G401 (cell line): Measurements from ENCODE around the gene CLIC6. TPM values are rescaled to one million over a fixed set of nuclear protein-coding genes. Genes with fewer than 3 reads are reported as not detected.

ENCODE experiments used
- DNase-seq: peaks from one replicate; pipeline ENCODE4 v3.0.0-alpha.2; 2015; ENCODE audit warnings: low spot score
- in situ Hi-C: cut with HindIII; loops from 2 replicates; pipeline ENCODE4 v1.10.0; 2016; ENCODE audit warnings: low sequenced_read_pairs, mixed read lengths
- total RNA-seq: library from RNA; depleted of rRNA; stranded (reverse); fragments of >200 nt; shearing (Covaris generic); gene quantifications from 2 replicates; pipeline ENCODE4 v1.2.3, GENCODE V29; 2014; rRNA removed

CLIC6 gene
- total RNA-seq: not detected in 2 replicates

GRCh38 chr21:34668803-34669148, at the start of gene CLIC6:
Gene CLIC6 (plus strand): TSS chr21:34668994. CDS start chr21:34669389, 395 bp downstream.
- in situ Hi-C loops: no loop called here
- no peak for DNase-seq

GRCh38 chr21:34619841-34620665, 48.7 kb upstream of the CLIC6 start:
- in situ Hi-C loops: no loop called here
- DNase-seq: no peak

GRCh38 chr21:34621434-34622350, 47.1 kb upstream of the CLIC6 start:
- DNase-seq: no peak
- in situ Hi-C loops: no loop called here

DNA sequence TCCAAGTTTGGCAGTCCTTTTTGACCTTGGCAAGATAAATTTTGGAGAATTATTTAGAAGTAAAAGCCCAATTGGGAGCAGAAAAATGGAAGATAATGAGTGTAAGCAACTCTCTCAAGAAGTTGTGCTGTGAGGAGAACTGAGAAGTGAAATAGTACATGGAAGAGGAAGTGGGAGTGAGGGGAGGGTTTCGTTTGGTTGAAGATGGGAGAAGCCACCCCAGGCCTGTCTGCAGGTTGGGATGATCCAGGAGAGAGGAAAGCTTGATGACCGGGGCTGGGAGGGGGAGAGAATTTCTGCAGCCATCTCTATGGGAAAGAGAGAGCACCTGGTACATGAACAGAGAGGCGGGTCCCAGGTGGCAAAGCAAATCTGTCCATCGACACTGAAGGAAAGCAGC, 45.3 kb upstream of the CLIC6 start:
- in situ Hi-C loops: no loop called here

DNA sequence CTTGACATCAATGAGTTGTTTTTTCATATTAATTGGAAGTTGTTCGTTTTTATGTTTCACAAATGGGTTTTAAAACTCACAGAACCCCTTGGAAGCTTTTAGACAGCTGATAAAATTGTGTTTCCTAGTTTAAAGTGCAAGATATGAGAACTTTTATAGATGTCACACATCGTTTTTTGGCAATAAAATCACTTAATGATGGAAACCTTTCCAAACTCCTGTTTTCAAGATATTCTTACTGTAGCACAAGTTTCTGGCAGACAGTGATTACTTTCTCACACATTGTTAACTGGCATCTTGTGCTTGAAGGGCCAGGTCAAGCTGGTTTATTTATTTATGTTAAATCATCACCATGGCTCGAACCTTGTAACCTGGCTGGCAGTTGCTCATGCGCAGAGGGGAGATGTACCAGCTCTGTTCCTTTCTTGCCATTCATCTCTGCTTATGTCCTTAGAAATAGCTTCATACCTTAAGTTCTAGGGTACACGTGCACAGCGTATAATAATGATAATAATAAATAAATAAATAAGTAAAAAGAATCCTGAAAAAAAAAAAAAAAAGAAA, 43.7 kb upstream of the CLIC6 start:
- in situ Hi-C loops: no loop called here
- no peak for DNase-seq

More for the DNA sequence above, 45.3 kb upstream of the CLIC6 start:
- DNase-seq: no peak

DNA sequence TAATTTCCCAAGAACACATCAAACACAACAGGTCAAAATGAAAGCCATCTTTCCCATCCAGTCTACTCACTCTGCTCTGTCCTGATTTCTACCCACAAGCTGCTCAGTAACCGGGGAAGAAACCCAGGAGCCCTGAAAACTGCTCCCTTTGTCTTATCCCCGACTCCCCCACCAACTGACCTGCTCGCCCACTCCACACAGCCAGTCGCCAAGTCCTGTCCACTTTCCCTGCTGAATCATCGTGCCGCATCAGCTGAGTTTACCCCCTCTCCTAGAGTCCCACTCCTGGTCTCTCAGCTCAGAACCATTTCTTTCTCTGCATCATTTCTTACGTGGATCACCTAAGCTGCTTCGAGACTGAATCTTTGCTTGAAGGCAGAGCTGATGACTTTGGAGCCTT, 42.7 kb upstream of the CLIC6 start:
- in situ Hi-C loops: no loop called here
- DNase-seq: no peak

- DNase-seq: peak; percentile 72
- in situ Hi-C loops: no loop called here
Measured at GRCh38 chr21:34630536-34631143, 38.2 kb upstream of the CLIC6 start.

DNA sequence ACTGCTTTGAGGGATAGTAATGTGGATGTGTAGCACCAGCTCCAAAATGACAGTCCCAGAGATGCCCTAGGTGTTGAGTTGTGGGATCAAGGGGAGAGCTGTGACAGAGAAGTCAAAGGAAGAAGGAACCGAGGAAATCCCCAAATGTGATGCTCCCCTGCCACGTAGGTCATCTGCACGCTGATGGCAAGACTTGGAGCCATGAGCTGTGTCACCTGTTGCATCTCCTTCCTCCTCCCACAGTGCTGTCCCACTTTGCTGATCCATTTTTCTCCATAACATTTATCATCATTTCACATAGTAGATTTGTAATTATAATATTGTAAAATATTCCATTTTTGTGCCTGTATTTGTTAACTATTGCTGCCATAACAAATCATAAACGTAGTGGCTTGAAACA, 36.3 kb upstream of the CLIC6 start:
- DNase-seq: no peak
- in situ Hi-C loops: no loop called here

- in situ Hi-C loops: no loop called here
- DNase-seq: no peak
Measured at GRCh38 chr21:34635307-34635706, 33.5 kb upstream of the CLIC6 start.

- DNase-seq: no peak
- in situ Hi-C loops: no loop called here
Measured at GRCh38 chr21:34636961-34637360, 31.8 kb upstream of the CLIC6 start.

- no peak for DNase-seq
- in situ Hi-C loops: no loop called here
Measured at GRCh38 chr21:34639250-34639649, 29.5 kb upstream of the CLIC6 start.

DNA sequence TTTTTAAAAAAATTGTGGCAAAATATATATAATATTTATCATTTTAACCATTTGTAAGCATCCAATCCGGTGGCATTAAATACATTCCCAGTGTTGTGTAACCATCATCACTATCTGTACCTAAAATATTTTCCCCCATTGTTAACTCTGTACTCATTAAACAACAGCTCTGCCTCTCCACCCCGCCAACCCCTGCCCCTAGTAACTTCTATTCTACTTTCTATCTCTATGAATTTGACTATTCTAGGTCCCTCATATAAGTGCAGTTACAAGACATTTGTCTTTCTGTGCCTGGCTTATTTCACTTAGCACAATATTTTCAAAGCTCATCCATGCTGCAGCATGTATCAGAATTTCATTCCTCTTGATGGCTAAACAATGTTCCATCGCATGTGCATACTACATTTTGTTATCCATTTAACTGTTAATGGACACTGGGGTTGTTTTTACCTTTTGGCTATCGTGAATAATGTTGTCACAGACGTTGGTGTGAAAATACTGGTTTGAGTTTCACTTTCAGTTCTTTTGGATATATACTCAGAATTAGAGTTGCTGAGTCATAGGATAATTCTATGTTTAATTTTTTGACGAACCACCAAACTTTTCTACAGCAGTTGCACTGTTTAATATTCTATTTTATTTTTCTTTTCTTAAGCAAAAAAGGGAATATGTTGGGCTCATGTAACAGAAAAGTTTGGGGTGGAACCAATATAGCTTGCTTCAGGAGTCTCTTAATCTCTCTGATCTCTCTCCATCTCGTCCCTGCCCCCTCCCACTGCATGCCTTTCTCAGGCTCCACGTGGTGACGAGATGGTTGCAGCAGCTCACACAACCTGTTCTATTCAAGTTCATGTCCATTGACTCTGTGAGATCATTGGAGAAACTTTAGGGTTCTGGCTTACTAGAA, 28.7 kb upstream of the CLIC6 start:
- no peak for DNase-seq
- in situ Hi-C loops: no loop called here

DNA sequence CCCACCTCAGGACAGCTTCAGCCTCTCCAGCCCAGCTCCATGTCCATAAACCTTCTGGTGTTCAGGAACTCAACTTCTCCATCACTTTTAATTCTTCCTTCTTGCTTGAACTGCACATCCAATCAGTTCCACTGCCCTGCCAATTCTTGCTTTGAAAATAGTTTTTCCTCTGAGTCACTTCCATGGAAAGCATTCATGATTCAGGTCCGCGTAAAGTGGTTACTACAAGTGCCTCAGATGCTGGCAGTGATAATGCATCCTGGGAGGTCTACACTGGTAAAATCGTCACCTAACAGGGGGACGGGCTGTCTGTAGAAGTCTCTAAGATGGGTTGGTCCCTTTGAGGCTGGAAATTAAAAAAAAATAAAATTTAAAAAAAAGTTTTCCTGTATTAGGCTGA, 27.9 kb upstream of the CLIC6 start:
- no peak for DNase-seq

GRCh38 chr21:34642211-34643075, 26.4 kb upstream of the CLIC6 start:
- no peak for DNase-seq
- in situ Hi-C loops: no loop called here

More for the DNA sequence above, 27.9 kb upstream of the CLIC6 start:
- in situ Hi-C loops: no loop called here

- DNase-seq: no peak
- in situ Hi-C loops: no loop called here
Measured at GRCh38 chr21:34644825-34645224, 24.0 kb upstream of the CLIC6 start.

- in situ Hi-C loops: no loop called here
- DNase-seq: no peak
Measured at GRCh38 chr21:34647555-34647954, 21.2 kb upstream of the CLIC6 start.

GRCh38 chr21:34648739-34649297, 20.0 kb upstream of the CLIC6 start:
- no peak for DNase-seq
- in situ Hi-C loops: no loop called here
